ENCODE measurements around the gene VIP.

GRCh38 chr6:152765331-152765730 is 14.7 kb downstream of the VIP start:
- TF ChIP-seq CTCF (IDR thresholded peaks at IDR 0.05) (no peak), POLR2A (IDR thresholded peaks at IDR 0.05) (no peak)

Data from thyroid gland (tissue), 4 donors.